ENCODE measurements around the gene RAPGEF6.

- no peak for TF ChIP-seq CTCF (IDR thresholded peaks at IDR 0.05)
- TF ChIP-seq POLR2A (IDR thresholded peaks at IDR 0.05): no peak
Observed at GRCh38 chr5:131659841-131660240, 24.8 kb upstream of the RAPGEF6 start.

All from right lobe of liver (tissue), 4 donors.